PFSK-1 (cell line): ENCODE data around the gene PITX2. TPM values are rescaled to one million over a fixed set of nuclear protein-coding genes. Genes with fewer than 3 reads are reported as not detected.

Experiments
- FOXP2 ChIP-seq: optimal IDR thresholded peaks from 2 replicates; pipeline ENCODE3; 2011; ENCODE audit warnings: borderline replicate concordance, control low read depth, inconsistent platforms; ENCODE audit not compliant: insufficient read depth; ENCODE audit errors: extremely low read length, extremely low read depth
- POLR2AphosphoS5 ChIP-seq: IDR thresholded peaks from 2 replicates; pipeline ENCODE4 v1.6.1; 2012; ENCODE audit warnings: low read depth, mild to moderate bottlenecking, control low read depth, low read length, moderate library complexity
- REST ChIP-seq, 2 experiments: IDR thresholded peaks; 2 replicates each; pipeline versions ENCODE4 v1.6.1 to v1.8.0; 2011 to 2012; ENCODE audit warnings: low read depth in 2 of 2, low read length in 2 of 2, control low read depth in 1 of 2, inconsistent platforms in 1 of 2, mild to moderate bottlenecking in 1 of 2, moderate library complexity in 1 of 2; ENCODE audit not compliant: insufficient read depth in 1 of 2
- SIN3A ChIP-seq: IDR thresholded peaks from 2 replicates; pipeline ENCODE4 v1.6.1; 2012; ENCODE audit warnings: mild to moderate bottlenecking, low read length, moderate library complexity, borderline replicate concordance; ENCODE audit not compliant: insufficient read depth
- TAF1 ChIP-seq: IDR thresholded peaks from 2 replicates; pipeline ENCODE4 v1.6.1; 2012; ENCODE audit warnings: low read length, control low read depth, borderline replicate concordance; ENCODE audit not compliant: insufficient read depth
- polyA plus RNA-seq: library from polyadenylated mRNA; unstranded; fragments of >200 nt; gene quantifications from one replicate; pipeline ENCODE4 v1.2.1, GENCODE V29; 2012; ENCODE audit warnings: low read depth, missing spikeins; ENCODE audit not compliant: insufficient read length

The PITX2 gene
- not detected for polyA plus RNA-seq

GRCh38 chr4:110622841-110623717 is at the start of gene PITX2:
PITX2 (minus strand) TSS chr4:110623077; CDS start chr4:110622460, 617 bp downstream.
- TF ChIP-seq SIN3A (no peak), POLR2AphosphoS5 (no peak), FOXP2 (no peak), REST (IDR thresholded peaks at IDR 0.05; ENCODE audit: insufficient read depth in 1 of 2, low read depth in 2 of 2, low read length in 2 of 2) (no peak), TAF1 (no peak)

GRCh38 chr4:110671679-110672078 is 48.8 kb upstream of the PITX2 start:
- TF ChIP-seq POLR2AphosphoS5 (no peak), SIN3A (no peak), FOXP2 (no peak), REST (IDR thresholded peaks at IDR 0.05; ENCODE audit: insufficient read depth in 1 of 2, low read depth in 2 of 2, low read length in 2 of 2) (no peak), TAF1 (no peak)

- TF ChIP-seq REST (IDR thresholded peaks at IDR 0.05; ENCODE audit: insufficient read depth in 1 of 2, low read depth in 2 of 2, low read length in 2 of 2): no peak
- no peak for TF ChIP-seq FOXP2
- TF ChIP-seq SIN3A: no peak
- TF ChIP-seq TAF1: no peak
- no peak for TF ChIP-seq POLR2AphosphoS5
These were observed 46.8 kb upstream of the PITX2 start for GRCh38 chr4:110669663-110670062.

- TF ChIP-seq TAF1 (no peak), REST (IDR thresholded peaks at IDR 0.05; ENCODE audit: insufficient read depth in 1 of 2, low read depth in 2 of 2, low read length in 2 of 2) (no peak), POLR2AphosphoS5 (no peak), FOXP2 (no peak)
These were observed 45.8 kb upstream of the PITX2 start for GRCh38 chr4:110668463-110669235.
